HUES64 (cell line): ENCODE measurements around the gene GRAMD2A.
A peak's percentile ranks its signal among the peaks of the same experiment; 100 is the strongest.

ENCODE experiments used
- H3K27ac ChIP-seq: 2 replicates; pipeline ENCODE4 v1.7.0; 2013; ENCODE audit warnings: low read depth, low read length, inconsistent platforms
- H3K27me3 ChIP-seq: 2 replicates; pipeline ENCODE4 v1.6.1; 2013; ENCODE audit warnings: mild to moderate bottlenecking, low read length; ENCODE audit not compliant: insufficient read depth
- H3K36me3 ChIP-seq: 2 replicates; pipeline ENCODE4 v1.6.1; 2013; ENCODE audit warnings: mild to moderate bottlenecking, low read length; ENCODE audit not compliant: insufficient read depth
- H3K4me1 ChIP-seq: 2 replicates; pipeline ENCODE4 v1.6.1; 2013; ENCODE audit warnings: mild to moderate bottlenecking, low read length, moderate library complexity; ENCODE audit not compliant: insufficient read depth
- H3K4me3 ChIP-seq: 2 replicates; pipeline ENCODE4 v1.5.1; 2013; ENCODE audit warnings: mild to moderate bottlenecking, low read length, moderate library complexity
- H3K9ac ChIP-seq: 2 replicates; pipeline ENCODE4 v1.6.1; 2013; ENCODE audit warnings: mild to moderate bottlenecking, low read depth, low read length
- H3K9me3 ChIP-seq: 2 replicates; pipeline ENCODE4 v1.6.1; 2013; ENCODE audit warnings: low read depth, low read length; ENCODE audit not compliant: insufficient read depth
- WGBS: fragments of 150-250, 120-280 bp; methylation state at CpG from one replicate; pipeline ENCODE4 v1.1.7; 2013; ENCODE audit warnings: missing lambda C conversion rate; 5-methylcytosine and 5-hydroxymethylcytosine counted together

Gene GRAMD2A

GRCh38 chr15:72231066-72231832 is 33.7 kb upstream of the GRAMD2A start, which contains the start of gene PKM:
Gene PKM (minus strand): TSS chr15:72231190. CDS start chr15:72219097, 12,093 bp downstream.
- H3K27ac ChIP-seq, result peak within 1 kb of the TSS; percentile 92
- no peaks in the 10 kb centered on the region for H3K9me3 ChIP-seq
- peaks cover 40% of the 10 kb centered on the region for H3K27me3 ChIP-seq
- peaks cover 6% of the 10 kb centered on the region; the same call in 1 of the 2 replicates for H3K36me3 ChIP-seq
- WGBS, result under 1% methylated on average over 67 of the region's 67 CpGs
- peaks cover 34% of the 10 kb centered on the region for H3K4me1 ChIP-seq
- H3K4me3 ChIP-seq, result peak within 1 kb of the TSS; percentile 100
- peak within 1 kb of the TSS; percentile 98 for H3K9ac ChIP-seq

GRCh38 chr15:72230197-72231065 is 32.8 kb upstream of the GRAMD2A start:
- H3K27me3 ChIP-seq, result peaks cover 33% of the 10 kb centered on the region
- peaks cover 41% of the 10 kb centered on the region for H3K4me1 ChIP-seq
- H3K9ac ChIP-seq, result peak overlapping the region; percentile 98
- peak overlapping the region; percentile 100 for H3K4me3 ChIP-seq
- WGBS, result under 1% methylated on average over 79 of the region's 79 CpGs
- peak overlapping the region; percentile 92 for H3K27ac ChIP-seq
- peaks cover 13% of the 10 kb centered on the region for H3K36me3 ChIP-seq
- H3K9me3 ChIP-seq, result no peaks in the 10 kb centered on the region

- Histone ChIP-seq H3K4me1 (peaks cover 42% of the 10 kb centered on the region), H3K27ac (no peak overlapping the region; the same call in none of the 2 replicates), H3K36me3 (peaks cover 17% of the 10 kb centered on the region), H3K9ac (peak overlapping the region; percentile 98), H3K27me3 (peaks cover 28% of the 10 kb centered on the region), H3K4me3 (peak overlapping the region; percentile 100), H3K9me3 (no peaks in the 10 kb centered on the region)
- under 1% methylated on average over 29 of the region's 29 CpGs for WGBS
Observed at GRCh38 chr15:72229947-72230196, 32.3 kb upstream of the GRAMD2A start.

GRCh38 chr15:72229076-72229946 is 31.7 kb upstream of the GRAMD2A start:
- Histone ChIP-seq H3K4me3 (peak overlapping the region; percentile 100), H3K27me3 (peaks cover 22% of the 10 kb centered on the region; the same call in 1 of the 2 replicates), H3K27ac (peak overlapping the region; percentile 42), H3K9ac (peak overlapping the region; percentile 98), H3K36me3 (peaks cover 21% of the 10 kb centered on the region), H3K9me3 (no peaks in the 10 kb centered on the region), H3K4me1 (peaks cover 42% of the 10 kb centered on the region)
- 15% methylated on average over 25 of the region's 25 CpGs for WGBS

GRCh38 chr15:72227720-72228119 is 30.1 kb upstream of the GRAMD2A start:
- 95% methylated on average over 4 of the region's 4 CpGs for WGBS
- peak overlapping the region; percentile 100 for H3K4me3 ChIP-seq
- H3K9ac ChIP-seq, result no peak overlapping the region; the same call in 1 of the 2 replicates
- H3K27ac ChIP-seq, result peak overlapping the region; percentile 12; the same call in 1 of the 2 replicates
- H3K36me3 ChIP-seq, result peaks cover 36% of the 10 kb centered on the region
- peaks cover 48% of the 10 kb centered on the region for H3K4me1 ChIP-seq
- no peaks in the 10 kb centered on the region for H3K9me3 ChIP-seq
- peaks cover 8% of the 10 kb centered on the region; the same call in 1 of the 2 replicates for H3K27me3 ChIP-seq

- Histone ChIP-seq H3K4me3 (peak overlapping the region; percentile 31), H3K9ac (no peak overlapping the region), H3K4me1 (peaks cover 43% of the 10 kb centered on the region), H3K36me3 (peaks cover 40% of the 10 kb centered on the region), H3K9me3 (no peaks in the 10 kb centered on the region), H3K27ac (no peak overlapping the region), H3K27me3 (peaks cover 3% of the 10 kb centered on the region; the same call in 1 of the 2 replicates)
- WGBS, result 79% methylated on average over 8 of the region's 8 CpGs
Observed at GRCh38 chr15:72227192-72227586, 29.6 kb upstream of the GRAMD2A start.

GRCh38 chr15:72223278-72223677 is 25.7 kb upstream of the GRAMD2A start:
- peaks cover 42% of the 10 kb centered on the region for H3K4me1 ChIP-seq
- peaks cover 72% of the 10 kb centered on the region for H3K36me3 ChIP-seq
- H3K27me3 ChIP-seq, result no peaks in the 10 kb centered on the region
- H3K27ac ChIP-seq, result no peak overlapping the region
- no peak overlapping the region for H3K4me3 ChIP-seq
- H3K9me3 ChIP-seq, result no peaks in the 10 kb centered on the region
- 95% methylated on average over 10 of the region's 10 CpGs for WGBS
- no peak overlapping the region for H3K9ac ChIP-seq

- Histone ChIP-seq H3K4me1 (peaks cover 36% of the 10 kb centered on the region; the same call in 1 of the 2 replicates), H3K36me3 (peaks cover 80% of the 10 kb centered on the region), H3K4me3 (no peak overlapping the region), H3K9me3 (no peaks in the 10 kb centered on the region), H3K27ac (no peak overlapping the region), H3K27me3 (no peaks in the 10 kb centered on the region), H3K9ac (no peak overlapping the region)
- 88% methylated on average over 4 of the region's 4 CpGs for WGBS
Observed at GRCh38 chr15:72222393-72222792, 24.8 kb upstream of the GRAMD2A start.

- H3K9me3 ChIP-seq, result no peaks in the 10 kb centered on the region
- no peak overlapping the region for H3K4me3 ChIP-seq
- 82% methylated on average over 1 of the region's 1 CpG for WGBS
- H3K36me3 ChIP-seq, result peaks cover 93% of the 10 kb centered on the region
- H3K9ac ChIP-seq, result no peak overlapping the region
- H3K27me3 ChIP-seq, result no peaks in the 10 kb centered on the region
- peaks cover 24% of the 10 kb centered on the region; the same call in 1 of the 2 replicates for H3K4me1 ChIP-seq
- H3K27ac ChIP-seq, result no peak overlapping the region
Observed at GRCh38 chr15:72220687-72221086, 23.1 kb upstream of the GRAMD2A start.

- peaks cover 13% of the 10 kb centered on the region; the same call in 1 of the 2 replicates for H3K4me1 ChIP-seq
- H3K9ac ChIP-seq, result no peak overlapping the region
- WGBS, result 88% methylated on average over 2 of the region's 4 CpGs
- peaks cover 98% of the 10 kb centered on the region for H3K36me3 ChIP-seq
- H3K9me3 ChIP-seq, result no peaks in the 10 kb centered on the region
- H3K27ac ChIP-seq, result no peak overlapping the region
- no peak overlapping the region for H3K4me3 ChIP-seq
- H3K27me3 ChIP-seq, result no peaks in the 10 kb centered on the region
Observed at GRCh38 chr15:72217216-72217615, 19.6 kb upstream of the GRAMD2A start.
